ENCODE measurements around the gene CDH12.

CDH12 gene

DNA sequence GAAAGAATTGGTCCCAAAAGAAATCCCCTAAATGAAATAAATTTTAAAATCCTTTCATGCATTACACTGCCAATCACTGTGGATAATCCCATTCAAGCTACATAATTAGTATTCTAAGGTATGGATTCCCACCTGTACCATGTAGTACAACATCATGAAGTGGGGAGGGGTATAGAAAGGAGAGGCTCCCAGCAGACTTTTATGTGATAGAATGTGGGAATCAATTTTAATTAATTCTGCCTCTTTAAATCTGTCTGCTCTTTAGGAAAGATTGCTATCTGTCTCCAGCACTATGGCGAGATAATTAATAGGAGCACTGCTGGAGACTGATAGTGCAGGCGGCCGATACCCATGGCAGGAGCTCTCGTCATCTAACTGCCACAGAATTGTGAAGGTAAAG lies 95.4 kb downstream of the CDH12 start:
- no peak for DNase-seq

- no peak for DNase-seq
Observed at GRCh38 chr5:22754155-22754554, 99.0 kb downstream of the CDH12 start.

DNA sequence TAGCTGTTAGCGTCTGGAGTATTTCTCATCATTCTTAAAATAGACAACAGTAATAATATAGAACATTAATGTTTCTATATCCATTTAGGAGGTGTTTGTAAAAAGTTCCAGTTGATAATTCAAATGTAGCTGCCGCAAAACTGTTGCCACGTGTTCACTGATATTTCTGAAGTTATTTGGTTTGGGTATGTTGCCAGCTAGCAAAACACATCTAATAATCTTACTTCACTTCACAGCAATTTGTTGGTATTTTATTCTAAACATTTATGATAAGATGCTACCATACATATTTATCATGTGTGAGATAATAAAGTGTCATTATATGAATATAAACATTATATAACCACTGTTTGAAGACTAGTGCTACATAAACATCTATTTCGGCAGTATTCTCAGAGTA lies 101.6 kb downstream of the CDH12 start:
- DNase-seq: no peak

GRCh38 chr5:22736443-22737003 lies 116.6 kb downstream of the CDH12 start:
- no peak for DNase-seq

- no peak for DNase-seq
Observed at GRCh38 chr5:22734907-22735306, 118.2 kb downstream of the CDH12 start.

GRCh38 chr5:22728610-22729009 lies 124.5 kb downstream of the CDH12 start:
- DNase-seq: no peak

GRCh38 chr5:22722491-22722890 lies 130.7 kb downstream of the CDH12 start:
- DNase-seq: no peak

GRCh38 chr5:22722056-22722455 lies 131.1 kb downstream of the CDH12 start:
- DNase-seq: no peak

DNA sequence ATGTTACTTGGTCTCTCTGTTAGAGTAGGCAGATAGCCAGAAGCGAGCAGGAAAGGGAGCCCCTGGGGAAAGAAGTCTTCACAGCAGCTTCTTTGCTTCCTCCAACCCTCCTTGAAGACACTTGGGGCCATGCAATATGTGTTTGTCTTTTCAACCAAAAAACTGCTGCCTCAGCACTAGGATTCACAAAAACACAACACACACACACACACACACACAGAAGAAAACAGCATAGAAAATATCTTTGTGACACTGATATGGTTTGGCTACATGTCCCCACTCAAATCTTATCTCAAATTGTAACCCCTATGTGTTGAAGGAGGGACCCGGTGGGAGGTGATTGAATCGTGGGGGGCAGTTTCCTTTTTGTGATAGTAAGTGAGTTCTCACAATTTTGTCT lies 133.3 kb downstream of the CDH12 start:
- no peak for DNase-seq

GRCh38 chr5:22710660-22711059 lies 142.5 kb downstream of the CDH12 start:
- no peak for DNase-seq

DNA sequence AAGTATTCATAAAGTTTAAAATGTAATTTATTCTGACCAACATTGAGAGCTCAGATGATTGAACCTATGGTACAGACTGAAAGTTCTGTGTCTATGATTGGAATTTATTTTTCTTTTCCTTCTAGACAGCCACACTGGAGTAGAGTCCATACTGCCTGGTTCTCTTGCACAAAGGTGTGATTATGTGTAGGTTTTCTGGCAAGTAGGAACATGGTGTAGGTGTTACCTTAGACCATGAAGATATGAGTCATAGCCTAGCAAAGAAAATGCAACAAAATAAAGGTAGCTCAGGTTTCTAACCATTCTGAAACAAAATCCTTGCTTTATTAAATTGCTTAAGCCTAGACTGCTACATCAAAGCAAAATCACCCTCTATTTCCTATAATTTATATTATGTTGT lies 143.4 kb downstream of the CDH12 start:
- no peak for DNase-seq

DNA sequence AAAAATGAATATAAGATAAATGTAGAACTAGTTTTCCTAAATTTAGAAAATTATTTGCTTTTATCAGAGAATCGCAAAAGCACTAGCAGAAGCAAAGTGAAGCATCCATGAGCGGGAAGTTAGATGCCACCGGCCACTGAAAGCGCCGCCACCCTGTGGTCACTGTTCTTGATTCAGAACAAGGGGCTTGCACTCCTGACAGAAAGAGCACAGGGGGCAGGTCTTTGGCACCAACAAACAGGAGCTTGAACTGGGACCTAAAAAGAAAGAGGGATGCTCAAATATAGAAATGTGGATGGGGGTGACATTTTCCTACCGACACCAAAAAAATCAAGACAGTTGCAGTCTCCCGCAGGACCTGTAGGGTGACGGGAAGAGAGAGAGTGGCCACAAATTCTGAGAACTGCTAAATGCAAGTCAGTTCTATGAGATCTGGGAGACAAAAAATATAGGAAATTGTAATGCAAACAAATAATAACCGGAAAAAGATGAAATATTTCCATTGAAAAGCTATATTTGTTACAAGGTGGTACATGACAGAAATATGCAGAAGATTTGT lies 144.3 kb downstream of the CDH12 start:
- no peak for DNase-seq

DNA sequence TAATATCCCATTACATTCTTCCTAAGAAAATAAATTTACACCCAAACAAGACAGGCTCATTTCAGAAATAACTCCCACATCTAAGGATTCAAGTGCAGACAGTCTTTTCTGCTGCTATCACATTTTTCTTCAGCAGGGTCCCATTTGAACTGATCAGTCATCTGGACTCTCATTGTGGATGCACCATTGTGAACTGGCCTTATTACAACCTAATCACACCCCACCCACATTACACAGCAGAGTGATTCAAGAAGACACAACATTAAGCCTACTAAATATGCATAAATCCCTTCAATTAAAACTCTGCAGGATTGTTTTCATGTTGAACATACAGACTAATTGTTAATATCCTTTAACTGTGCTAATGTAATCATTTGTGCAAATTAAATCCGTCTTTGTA lies 146.2 kb downstream of the CDH12 start:
- no peak for DNase-seq

DNA sequence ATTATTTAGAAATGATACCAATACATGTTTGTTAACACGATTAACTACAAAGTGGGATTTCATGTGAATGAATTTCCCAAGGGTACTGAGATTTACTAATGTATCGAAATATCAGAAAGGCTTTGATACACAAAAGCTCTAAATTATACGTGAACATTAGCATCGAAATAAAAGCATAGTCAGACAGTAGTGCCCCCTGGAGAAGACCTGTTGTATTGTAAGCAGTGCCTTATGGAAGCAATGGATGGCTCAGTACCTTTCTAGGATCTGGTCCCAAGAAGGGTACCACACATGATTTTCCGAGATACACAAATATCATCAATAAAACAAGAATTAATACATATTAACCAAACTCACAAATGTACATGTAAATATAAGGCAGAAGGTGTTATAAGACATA lies 153.8 kb downstream of the CDH12 start:
- DNase-seq: no peak

GRCh38 chr5:22693121-22693520 lies 160.0 kb downstream of the CDH12 start:
- no peak for DNase-seq

GRCh38 chr5:22683050-22683449 lies 170.1 kb downstream of the CDH12 start:
- no peak for DNase-seq

- DNase-seq: no peak
Observed at GRCh38 chr5:22678886-22679285, 174.3 kb downstream of the CDH12 start.

DNA sequence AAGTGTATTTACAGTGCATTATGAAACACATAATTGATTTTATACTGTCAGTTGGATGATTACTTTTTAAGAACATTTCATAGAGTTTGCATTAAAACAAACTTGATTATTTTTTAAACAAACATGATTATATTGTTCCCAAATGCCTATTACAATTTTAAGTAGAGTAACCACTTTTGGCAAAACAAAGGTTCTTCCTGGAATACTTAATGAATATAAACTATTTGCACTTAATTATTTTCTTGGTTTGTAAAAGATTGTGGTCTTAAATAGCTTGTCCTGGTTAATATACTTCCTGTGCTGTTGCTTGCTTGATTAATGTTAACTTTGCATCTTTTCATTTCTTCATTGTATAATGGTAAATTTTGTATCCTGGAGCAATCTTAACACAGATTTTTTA lies 180.0 kb downstream of the CDH12 start:
- DNase-seq: no peak

DNA sequence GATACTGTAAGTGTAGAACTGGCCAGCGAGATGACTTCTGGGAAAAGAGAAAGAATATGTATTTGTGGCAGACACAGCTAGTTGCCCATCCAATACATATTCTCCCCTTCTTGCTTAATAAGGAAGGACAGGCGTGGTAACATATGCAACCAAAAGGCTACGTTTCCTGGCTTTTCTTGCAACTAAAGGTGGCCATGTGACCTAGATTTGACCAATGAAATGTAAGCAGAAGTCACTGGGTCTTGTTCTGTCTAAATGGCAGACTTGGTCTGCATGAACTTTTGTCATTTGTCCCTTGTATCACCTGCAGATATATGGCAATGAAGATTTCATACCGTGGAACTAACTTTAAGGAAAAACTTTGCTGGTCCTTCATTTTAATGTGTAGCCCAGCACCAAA lies 183.8 kb downstream of the CDH12 start:
- no peak for DNase-seq

- DNase-seq: no peak
Observed at GRCh38 chr5:22665801-22666200, 187.3 kb downstream of the CDH12 start.

DNA sequence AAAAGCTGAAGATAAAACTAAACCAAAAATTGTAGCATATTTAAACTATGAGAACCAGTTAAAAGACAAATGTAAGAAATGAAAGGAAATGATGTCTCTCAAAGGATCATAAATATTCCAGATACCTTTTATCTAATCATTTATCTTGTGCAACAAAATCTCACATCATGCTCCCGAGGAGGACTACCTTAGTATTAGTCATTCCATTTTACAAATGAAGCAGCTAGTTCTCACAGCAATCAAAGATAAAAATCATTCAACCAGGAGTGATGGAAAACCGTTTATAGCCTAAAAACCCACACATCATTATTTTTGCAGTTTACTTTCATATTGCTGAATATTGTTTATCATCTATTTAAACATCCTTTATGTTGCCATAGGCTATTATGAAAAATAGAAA lies 190.0 kb downstream of the CDH12 start:
- DNase-seq: no peak

DNA sequence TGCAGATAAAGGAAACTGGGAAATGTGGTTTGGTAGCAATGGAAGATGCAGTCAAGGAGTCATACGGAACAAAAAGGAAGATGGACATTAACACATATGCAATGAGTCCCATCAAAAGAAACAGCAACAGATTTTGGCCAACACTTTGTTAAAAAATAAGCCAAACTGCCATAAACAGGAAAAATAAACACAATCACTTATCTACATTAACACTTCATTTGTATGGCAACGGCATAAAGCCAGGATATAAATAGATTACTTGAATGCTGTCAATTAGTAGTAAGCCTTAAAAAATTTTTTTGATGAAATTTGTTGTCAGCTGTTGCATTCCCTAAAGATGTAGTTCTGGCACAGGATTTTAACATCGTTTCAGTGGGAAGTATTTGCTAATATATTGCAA lies 190.8 kb downstream of the CDH12 start:
- no peak for DNase-seq

GRCh38 chr5:22651355-22651754 lies 201.8 kb downstream of the CDH12 start:
- no peak for DNase-seq

DNA sequence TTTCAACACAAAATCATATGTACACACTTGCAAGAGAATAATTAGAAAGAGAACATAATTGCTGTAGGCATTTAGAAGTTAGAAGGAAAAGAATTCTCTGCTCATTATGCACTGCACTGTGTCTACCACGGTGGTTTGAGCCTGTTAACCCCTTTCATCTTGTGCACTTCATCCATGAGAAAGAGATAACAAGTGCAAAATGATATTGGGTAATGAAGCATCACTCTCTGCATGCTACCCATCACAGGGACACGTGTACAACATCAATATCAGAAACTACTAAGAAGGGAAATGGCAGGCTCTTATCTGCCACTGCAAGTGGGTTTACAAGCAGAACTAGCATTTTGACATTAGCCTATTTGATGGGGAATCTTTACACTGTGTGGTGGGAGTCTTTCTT lies 202.6 kb downstream of the CDH12 start:
- no peak for DNase-seq

GRCh38 chr5:22649074-22649473 lies 204.1 kb downstream of the CDH12 start:
- DNase-seq: no peak

GRCh38 chr5:22644859-22645258 lies 208.3 kb downstream of the CDH12 start:
- no peak for DNase-seq

Measured in stimulated activated CD4-positive, alpha-beta T cell treated with anti-CD3 and anti-CD28 coated beads, Interleukin-4, amount 100 ng/mL, for 4 hours (primary cell).